HepG2 (cell line): Measurements from ENCODE around the gene CD300LD. TPM values are rescaled to one million over a fixed set of nuclear protein-coding genes. Genes with fewer than 3 reads are reported as not detected.

Source experiments
- ATAC-seq: fragments of 200-7000 bp; cut with Tn5 transposase; 3 replicates; pipeline ENCODE4 v1.9.1; 2020; ENCODE audit warnings: mild to moderate bottlenecking, moderate library complexity
- BruUV-seq: library from RNA; stranded (reverse); fragments of 400-500 nt; replicated peaks from 2 replicates; lab custom pipeline; 2021; lab: Mats Ljungman, UMichigan
- CTCF ChIA-PET: fragments of 300-600 bp; formaldehyde crosslinking; extraction: SDS; loops from one replicate; lab custom pipeline; 2021; ENCODE audit warnings: low total read pairs, inconsistent platforms, low intra/inter-chr PET ratio; lab: Yijun Ruan, JAX
- POLR2A ChIA-PET: fragments of 350-600 bp; sonication (Branson Sonifier 250); formaldehyde crosslinking; loops from one replicate; lab custom pipeline; 2020; ENCODE audit warnings: antibody characterized with exemption, inconsistent platforms; lab: Yijun Ruan, JAX
- DNase-seq: peaks from one replicate; pipeline ENCODE4 v3.0.0-alpha.2; 2015; ENCODE audit warnings: low spot score
- FAIRE-seq: peaks from 3 replicates; lab custom pipeline; 2011; peaks lifted over from hg19 to GRCh38; lab: Jason Lieb, UNC
- H2AFZ ChIP-seq: one replicate; pipeline ENCODE4 v1.6.1; 2011; ENCODE audit warnings: low read length, inconsistent platforms
- H3K27ac ChIP-seq: fragments of 300-600 bp; 3 replicates; pipeline ENCODE4 v1.8.0; 2011; ENCODE audit warnings: mixed run types, mild to moderate bottlenecking, mixed read lengths, low read length, inconsistent platforms; ENCODE audit not compliant: insufficient read depth; ENCODE audit errors: extremely low read length
- H3K27me3 ChIP-seq, 2 experiments: fragments of 200-600 bp in 1 of 2; 2 replicates in 1 of 2; 3 replicates in 1 of 2; pipeline versions ENCODE4 v1.6.0 to v1.8.0; 2011; ENCODE audit warnings: low read length in 2 of 2, mild to moderate bottlenecking in 2 of 2, moderate library complexity in 2 of 2, inconsistent platforms in 1 of 2; ENCODE audit not compliant: insufficient read depth in 2 of 2, control insufficient read depth in 1 of 2
- H3K36me3 ChIP-seq, 2 experiments: fragments of 200-600 bp in 1 of 2; replicated peaks in 1 of 2; 2 replicates in 1 of 2; 3 replicates in 1 of 2; pipeline versions ENCODE4 v1.5.1 to v1.8.0; 2011; ENCODE audit warnings: low read length in 2 of 2, inconsistent platforms in 1 of 2; ENCODE audit not compliant: insufficient read depth in 2 of 2, control insufficient read depth in 1 of 2
- H3K4me1 ChIP-seq: 2 replicates; pipeline ENCODE4 v1.5.1; 2012; ENCODE audit warnings: low read length, inconsistent platforms; ENCODE audit not compliant: insufficient read depth
- H3K4me2 ChIP-seq: 2 replicates; pipeline ENCODE4 v1.6.0; 2011; ENCODE audit warnings: low read depth, low read length, inconsistent platforms
- H3K4me3 ChIP-seq, 3 experiments: fragments of 200-600 bp in 1 of 3; sonication (generic), shearing (Covaris generic) in 1 of 3; replicated peaks in 1 of 3; 2 replicates each; pipeline ENCODE4 v1.5.1; 2011 to 2016; ENCODE audit warnings: low read length in 3 of 3, inconsistent platforms in 2 of 3, low read depth in 2 of 3, mild to moderate bottlenecking in 2 of 3, control low read depth in 1 of 3, mixed read lengths in 1 of 3; ENCODE audit not compliant: insufficient read depth in 1 of 3
- H3K79me2 ChIP-seq: one replicate; pipeline ENCODE4 v1.6.1; 2011; ENCODE audit warnings: low read length, inconsistent platforms; ENCODE audit not compliant: insufficient read depth
- H3K9ac ChIP-seq: 2 replicates; pipeline ENCODE4 v1.6.0; 2011; ENCODE audit warnings: mild to moderate bottlenecking, low read depth, low read length, inconsistent platforms; ENCODE audit not compliant: insufficient read depth
- H3K9me3 ChIP-seq: 2 replicates; pipeline ENCODE4 v1.5.1; 2012; ENCODE audit warnings: mild to moderate bottlenecking, low read length
- H4K20me1 ChIP-seq: 2 replicates; pipeline ENCODE4 v1.6.0; 2011; ENCODE audit warnings: inconsistent platforms, mild to moderate bottlenecking, low read length, moderate library complexity; ENCODE audit not compliant: insufficient read depth
- FOXA1 ChIP-seq, 2 experiments: fragments of 450-650 bp in 1 of 2; sonication (generic) in 1 of 2; formaldehyde crosslinking in 1 of 2; IDR thresholded peaks; 2 replicates each; pipeline versions ENCODE4 v1.4.0 to v1.6.1; 2016 to 2020; ENCODE audit warnings: missing genetic modification reagents in 1 of 2
- PHB2 ChIP-seq: fragments of 450-650 bp; IDR thresholded peaks from 2 replicates; pipeline ENCODE4 v1.6.1; 2018; ENCODE audit not compliant: partially characterized antibody
- SP1 ChIP-seq, 2 experiments: fragments of 450-650 bp in 1 of 2; sonication (generic) in 1 of 2; formaldehyde crosslinking in 1 of 2; IDR thresholded peaks; 2 replicates each; pipeline versions ENCODE4 v1.4.0 to v1.6.1; 2016 to 2020; ENCODE audit warnings: missing genetic modification reagents in 1 of 2
- WGBS: methylation state at CpG from one replicate; pipeline ENCODE4 v1.1.6; 2017; ENCODE audit warnings: low lambda C conversion rate; 5-methylcytosine and 5-hydroxymethylcytosine counted together
- in situ Hi-C: cut with HindIII; loops from 2 replicates; pipeline ENCODE4 v1.10.0; 2017; ENCODE audit warnings: low pct_unique_long_range_greater_than_20kb; ENCODE audit not compliant: extremely low pct_ligation_motif_present
- intact Hi-C: fragments of 100-400 bp; cut with micrococcal nuclease; formaldehyde crosslinking; loops from one replicate; pipeline ENCODE4 v1.10.0; 2022; ENCODE audit not compliant: unreplicated experiment
- polyA plus RNA-seq, 8 experiments: library from polyadenylated mRNA; depleted of rRNA in 3 of 8; stranded (reverse) in 7 of 8; unstranded in 1 of 8; fragments of >200 nt; fragmentation: Illumina TruSeq in 4 of 8; extraction: Trizol in 4 of 8; gene quantifications; 2 replicates each; pipeline versions ENCODE4 v1.2.1 to v1.2.3, GENCODE V29; 2011 to 2016; ENCODE audit warnings: low read depth in 4 of 8, missing spikeins in 1 of 8, mixed read lengths in 1 of 8; ENCODE audit not compliant: insufficient read depth in 1 of 8
- total RNA-seq, 5 experiments: library from RNA; depleted of rRNA; stranded (reverse); fragments of >200 nt; fragmentation: Illumina TruSeq; extraction: Trizol; gene quantifications; 2 replicates each; pipeline ENCODE4 v1.2.3, GENCODE V29; 2016; ENCODE audit warnings: low read depth in 1 of 5
- TF ChIP-seq, protein P1 (sequence below): sonication (generic); formaldehyde crosslinking; IDR thresholded peaks from 2 replicates; pipeline ENCODE4 v1.4.0; 2020; ENCODE audit warnings: missing genetic modification reagents
- TF ChIP-seq, protein P2 (sequence below): sonication (generic); formaldehyde crosslinking; conservative IDR thresholded peaks from 2 replicates; pipeline ENCODE4 v1.8.0; 2022; ENCODE audit warnings: missing genetic modification reagents

Gene CD300LD
- total and polyA plus RNA-seq, 2 of the 13 experiments (the other 11 are each of a cell fraction or from before 2014, with no cell fraction given), result not detected

DNA sequence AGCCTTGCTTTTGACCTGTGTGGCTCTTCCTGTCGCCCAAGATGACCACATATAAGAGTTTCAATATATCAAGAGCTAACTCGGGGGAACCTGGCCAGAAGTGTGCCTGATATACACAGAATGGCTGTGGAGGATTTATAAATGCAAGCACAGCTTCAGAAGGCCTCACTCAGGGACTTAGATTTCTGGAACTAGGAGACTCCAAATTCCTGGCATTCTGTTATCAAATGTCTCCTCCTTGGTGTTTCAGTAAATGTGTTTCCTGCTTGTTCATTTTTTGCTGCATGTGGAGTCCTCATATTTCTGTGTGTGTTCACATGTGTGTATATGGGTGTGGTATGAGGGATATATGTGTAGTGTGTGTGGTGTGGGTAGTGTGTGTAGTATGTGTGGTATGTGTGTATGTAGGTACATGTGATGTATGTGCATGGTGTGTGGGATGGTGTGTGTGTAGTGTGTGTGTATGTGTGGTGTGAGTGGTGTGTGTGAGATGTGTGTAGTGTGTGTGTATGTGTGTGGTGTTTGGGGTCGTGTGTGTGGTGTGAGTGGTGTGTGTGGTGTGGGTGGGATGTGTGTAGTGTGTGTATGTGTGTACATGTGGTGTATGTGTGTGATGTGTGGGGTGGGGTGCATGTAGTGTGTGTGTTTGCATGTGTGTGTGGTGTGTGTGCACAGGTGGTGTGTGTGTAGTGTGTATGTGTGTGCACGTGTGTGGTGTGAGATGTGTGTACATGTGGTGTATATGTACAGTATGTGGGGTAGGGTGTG lies 23.8 kb downstream of the CD300LD start:
- ATAC-seq (no peak), DNase-seq (no peak), FAIRE-seq (peak; percentile 82)
- WGBS, result 0% methylated on average over 4 of the region's 4 CpGs
- Histone ChIP-seq H3K9ac (no peak overlapping the region), H3K27ac (no peak overlapping the region), H3K36me3 (no peaks in the 10 kb centered on the region), H3K4me1 (no peaks in the 10 kb centered on the region), H3K79me2 (no peaks in the 10 kb centered on the region), H3K9me3 (no peaks in the 10 kb centered on the region), H4K20me1 (no peaks in the 10 kb centered on the region), H3K27me3 (peaks cover 5 to 40% of the 10 kb centered on the region in 2 experiments), H3K4me3 (no peak overlapping the region), H3K4me2 (no peak overlapping the region), H2AFZ (no peak overlapping the region)
- ChIA-PET CTCF (no interaction called here), POLR2A (no interaction called here)
- TF ChIP-seq, protein P1, sequence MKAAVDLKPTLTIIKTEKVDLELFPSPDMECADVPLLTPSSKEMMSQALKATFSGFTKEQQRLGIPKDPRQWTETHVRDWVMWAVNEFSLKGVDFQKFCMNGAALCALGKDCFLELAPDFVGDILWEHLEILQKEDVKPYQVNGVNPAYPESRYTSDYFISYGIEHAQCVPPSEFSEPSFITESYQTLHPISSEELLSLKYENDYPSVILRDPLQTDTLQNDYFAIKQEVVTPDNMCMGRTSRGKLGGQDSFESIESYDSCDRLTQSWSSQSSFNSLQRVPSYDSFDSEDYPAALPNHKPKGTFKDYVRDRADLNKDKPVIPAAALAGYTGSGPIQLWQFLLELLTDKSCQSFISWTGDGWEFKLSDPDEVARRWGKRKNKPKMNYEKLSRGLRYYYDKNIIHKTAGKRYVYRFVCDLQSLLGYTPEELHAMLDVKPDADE (CRISPR knock-in tag), result no peak
- TF ChIP-seq SP1 (IDR thresholded peaks at IDR 0.05) (peak; percentile 23; the same call in 1 of the 2 replicates), SP1 (CRISPR knock-in tag; IDR thresholded peaks at IDR 0.05) (no peak), FOXA1 (IDR thresholded peaks at IDR 0.05) (0 out of 2 replicates have a peak, but pooled peaks have one; percentile 9), FOXA1 (CRISPR knock-in tag; IDR thresholded peaks at IDR 0.05) (no peak), PHB2 (peak; percentile 11)
- TF ChIP-seq, protein P2, sequence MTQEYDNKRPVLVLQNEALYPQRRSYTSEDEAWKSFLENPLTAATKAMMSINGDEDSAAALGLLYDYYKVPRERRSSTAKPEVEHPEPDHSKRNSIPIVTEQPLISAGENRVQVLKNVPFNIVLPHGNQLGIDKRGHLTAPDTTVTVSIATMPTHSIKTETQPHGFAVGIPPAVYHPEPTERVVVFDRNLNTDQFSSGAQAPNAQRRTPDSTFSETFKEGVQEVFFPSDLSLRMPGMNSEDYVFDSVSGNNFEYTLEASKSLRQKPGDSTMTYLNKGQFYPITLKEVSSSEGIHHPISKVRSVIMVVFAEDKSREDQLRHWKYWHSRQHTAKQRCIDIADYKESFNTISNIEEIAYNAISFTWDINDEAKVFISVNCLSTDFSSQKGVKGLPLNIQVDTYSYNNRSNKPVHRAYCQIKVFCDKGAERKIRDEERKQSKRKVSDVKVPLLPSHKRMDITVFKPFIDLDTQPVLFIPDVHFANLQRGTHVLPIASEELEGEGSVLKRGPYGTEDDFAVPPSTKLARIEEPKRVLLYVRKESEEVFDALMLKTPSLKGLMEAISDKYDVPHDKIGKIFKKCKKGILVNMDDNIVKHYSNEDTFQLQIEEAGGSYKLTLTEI (CRISPR knock-in tag), result no peak
- no TSS peak for BruUV-seq
- in situ Hi-C loops, result no loop called here
- intact Hi-C loops, result no loop called here
